ENCODE data around the gene OR14C36. TPM values are rescaled to one million over a fixed set of nuclear protein-coding genes. Genes with fewer than 3 reads are reported as not detected.

OR14C36 gene
- total RNA-seq, 2 experiments from 2014 or later = not detected

- Histone ChIP-seq H3K79me2 (ENCODE audit: insufficient read depth, low read depth, low read length) (no peaks in the 10 kb centered on the region), H4K20me1 (ENCODE audit: insufficient read depth, low read length) (no peaks in the 10 kb centered on the region), H3K36me3 (ENCODE audit: insufficient read depth, low read length) (no peaks in the 10 kb centered on the region), H2AFZ (ENCODE audit: low read length) (no peak within 1 kb of the TSS), H3K4me2 (ENCODE audit: low read length) (no peak within 1 kb of the TSS), H3K27ac (ENCODE audit: low read depth, low read length, poor library complexity, severe bottlenecking) (no peak within 1 kb of the TSS), H3K4me1 (ENCODE audit: insufficient read depth, low read length, poor library complexity, severe bottlenecking) (no peaks in the 10 kb centered on the region), H3K4me3 (ENCODE audit: low read depth, low read length, poor library complexity, severe bottlenecking) (no peak within 1 kb of the TSS), H3K9me3 (ENCODE audit: low read length) (no peaks in the 10 kb centered on the region), H3K9me2 (ENCODE audit: insufficient read depth, low read length) (no peaks in the 10 kb centered on the region)
- TF ChIP-seq CTCF (conservative IDR thresholded peaks at IDR 0.05; ENCODE audit: low read length) = no peak
- TF ChIP-seq EZH2phosphoT487 (IDR thresholded peaks at IDR 0.05; ENCODE audit: borderline replicate concordance, low read depth, low read length) = no peak
- CTCF ChIA-PET (ENCODE audit: unreplicated experiment) = no interaction called here
- intact Hi-C loops (cut with micrococcal nuclease; ENCODE audit: unreplicated experiment) = no loop called here
- DNase-seq (ENCODE audit: low spot score) = no peak
- POLR2A ChIA-PET = no interaction called here
- BruUV-seq (replicated peaks) = no TSS peak
Observed at GRCh38 chr1:248324468-248324867, 24.1 kb upstream of the OR14C36 start, which contains the start of gene OR2M7. Gene OR2M7 (minus strand): TSS chr1:248324568. CDS start chr1:248324568, 0 bp downstream.

GRCh38 chr1:248343451-248343850 is 5.1 kb upstream of the OR14C36 start:
- no TSS peak for BruUV-seq (replicated peaks)
- TF ChIP-seq CTCF (conservative IDR thresholded peaks at IDR 0.05; ENCODE audit: low read length) = no peak
- no peak for TF ChIP-seq EZH2phosphoT487 (IDR thresholded peaks at IDR 0.05; ENCODE audit: borderline replicate concordance, low read depth, low read length)
- intact Hi-C loops (cut with micrococcal nuclease; ENCODE audit: unreplicated experiment) = no loop called here
- Histone ChIP-seq H3K4me2 (ENCODE audit: low read length) (no peak overlapping the region), H3K9me2 (ENCODE audit: insufficient read depth, low read length) (no peaks in the 10 kb centered on the region), H4K20me1 (ENCODE audit: insufficient read depth, low read length) (no peaks in the 10 kb centered on the region), H3K4me1 (ENCODE audit: insufficient read depth, low read length, poor library complexity, severe bottlenecking) (no peaks in the 10 kb centered on the region), H2AFZ (ENCODE audit: low read length) (no peak overlapping the region), H3K36me3 (ENCODE audit: insufficient read depth, low read length) (no peaks in the 10 kb centered on the region), H3K79me2 (ENCODE audit: insufficient read depth, low read depth, low read length) (no peaks in the 10 kb centered on the region), H3K4me3 (ENCODE audit: low read depth, low read length, poor library complexity, severe bottlenecking) (no peak overlapping the region), H3K9me3 (ENCODE audit: low read length) (no peaks in the 10 kb centered on the region), H3K27ac (ENCODE audit: low read depth, low read length, poor library complexity, severe bottlenecking) (no peak overlapping the region)
- POLR2A ChIA-PET = no interaction called here
- CTCF ChIA-PET (ENCODE audit: unreplicated experiment) = no interaction called here
- no peak for DNase-seq (ENCODE audit: low spot score)

GRCh38 chr1:248359415-248359814 is 10.8 kb downstream of the OR14C36 start:
- CTCF ChIA-PET (ENCODE audit: unreplicated experiment) = no interaction called here
- Histone ChIP-seq H3K4me2 (ENCODE audit: low read length) (no peak overlapping the region), H4K20me1 (ENCODE audit: insufficient read depth, low read length) (no peaks in the 10 kb centered on the region), H3K27ac (ENCODE audit: low read depth, low read length, poor library complexity, severe bottlenecking) (no peak overlapping the region), H2AFZ (ENCODE audit: low read length) (no peak overlapping the region), H3K9me3 (ENCODE audit: low read length) (no peaks in the 10 kb centered on the region), H3K36me3 (ENCODE audit: insufficient read depth, low read length) (no peaks in the 10 kb centered on the region), H3K9me2 (ENCODE audit: insufficient read depth, low read length) (no peaks in the 10 kb centered on the region), H3K4me3 (ENCODE audit: low read depth, low read length, poor library complexity, severe bottlenecking) (no peak overlapping the region), H3K4me1 (ENCODE audit: insufficient read depth, low read length, poor library complexity, severe bottlenecking) (no peaks in the 10 kb centered on the region), H3K79me2 (ENCODE audit: insufficient read depth, low read depth, low read length) (no peaks in the 10 kb centered on the region)
- no TSS peak for BruUV-seq (replicated peaks)
- intact Hi-C loops (cut with micrococcal nuclease; ENCODE audit: unreplicated experiment) = no loop called here
- DNase-seq (ENCODE audit: low spot score) = no peak
- TF ChIP-seq CTCF (conservative IDR thresholded peaks at IDR 0.05; ENCODE audit: low read length) (no peak), EZH2phosphoT487 (IDR thresholded peaks at IDR 0.05; ENCODE audit: borderline replicate concordance, low read depth, low read length) (no peak)
- POLR2A ChIA-PET = no interaction called here

Measured in OCI-LY7 (cell line).